NCI-H1417 (cell line): Measurements from ENCODE around the gene MS4A10.

Experiments
- DNase-seq, 3 experiments: peaks; one replicate each; lab custom pipeline; 2025; lab: John Stamatoyannopoulos, UW

MS4A10 gene

GRCh38 chr11:60849641-60850520, 64.7 kb downstream of the MS4A10 start:
- DNase-seq: no peak
